ENCODE results near the gene SPAG4. TPM values are rescaled to one million over a fixed set of nuclear protein-coding genes. Genes with fewer than 3 reads are reported as not detected.

SPAG4 gene
- 5.7 and 9.4 TPM in 2 replicates for total RNA-seq

GRCh38 chr20:35615667-35616464 is at the start of gene SPAG4:
Gene SPAG4 (plus strand): TSS chr20:35615829. CDS start chr20:35616004, 175 bp downstream.
- DNase-seq (ENCODE audit: extremely low read depth, low read depth, low spot score) = no peak

- DNase-seq (ENCODE audit: extremely low read depth, low read depth, low spot score) = no peak
Measured at GRCh38 chr20:35568645-35569044, 47.0 kb upstream of the SPAG4 start.

GRCh38 chr20:35571555-35571954 is 44.1 kb upstream of the SPAG4 start:
- DNase-seq (ENCODE audit: extremely low read depth, low read depth, low spot score) = no peak

- DNase-seq (ENCODE audit: extremely low read depth, low read depth, low spot score) = no peak
Measured at GRCh38 chr20:35572838-35573237, 42.8 kb upstream of the SPAG4 start.

GRCh38 chr20:35575958-35576357 is 39.7 kb upstream of the SPAG4 start:
- DNase-seq (ENCODE audit: extremely low read depth, low read depth, low spot score) = no peak

GRCh38 chr20:35576816-35577215 is 38.8 kb upstream of the SPAG4 start:
- no peak for DNase-seq (ENCODE audit: extremely low read depth, low read depth, low spot score)

- no peak for DNase-seq (ENCODE audit: extremely low read depth, low read depth, low spot score)
Measured at GRCh38 chr20:35578469-35578868, 37.2 kb upstream of the SPAG4 start.

- no peak for DNase-seq (ENCODE audit: extremely low read depth, low read depth, low spot score)
Measured at GRCh38 chr20:35579196-35579595, 36.4 kb upstream of the SPAG4 start.

GRCh38 chr20:35582131-35582530 is 33.5 kb upstream of the SPAG4 start:
- no peak for DNase-seq (ENCODE audit: extremely low read depth, low read depth, low spot score)

- no peak for DNase-seq (ENCODE audit: extremely low read depth, low read depth, low spot score)
Measured at GRCh38 chr20:35582741-35583404, 32.8 kb upstream of the SPAG4 start.

- no peak for DNase-seq (ENCODE audit: extremely low read depth, low read depth, low spot score)
Measured at GRCh38 chr20:35583636-35584560, 31.7 kb upstream of the SPAG4 start.

GRCh38 chr20:35586751-35587425 is 28.7 kb upstream of the SPAG4 start:
- DNase-seq (ENCODE audit: extremely low read depth, low read depth, low spot score) = no peak

- no peak for DNase-seq (ENCODE audit: extremely low read depth, low read depth, low spot score)
Measured at GRCh38 chr20:35587436-35587835, 28.2 kb upstream of the SPAG4 start.

- no peak for DNase-seq (ENCODE audit: extremely low read depth, low read depth, low spot score)
Measured at GRCh38 chr20:35588397-35588796, 27.2 kb upstream of the SPAG4 start.

- DNase-seq (ENCODE audit: extremely low read depth, low read depth, low spot score) = no peak
Measured at GRCh38 chr20:35592339-35592974, 23.2 kb upstream of the SPAG4 start.

- no peak for DNase-seq (ENCODE audit: extremely low read depth, low read depth, low spot score)
Measured at GRCh38 chr20:35595456-35595855, 20.2 kb upstream of the SPAG4 start.

GRCh38 chr20:35595901-35596300 is 19.7 kb upstream of the SPAG4 start:
- no peak for DNase-seq (ENCODE audit: extremely low read depth, low read depth, low spot score)

- no peak for DNase-seq (ENCODE audit: extremely low read depth, low read depth, low spot score)
Measured at GRCh38 chr20:35597186-35597585, 18.4 kb upstream of the SPAG4 start.

- no peak for DNase-seq (ENCODE audit: extremely low read depth, low read depth, low spot score)
Measured at GRCh38 chr20:35598476-35598875, 17.2 kb upstream of the SPAG4 start.

All from glomerular endothelial cell (primary cell).